GM19397 (cell line): ENCODE data around the gene RTL5.
"Not testable (repeated sequence)": the region's sequence is repeated elsewhere in the genome, so short reads cannot be mapped to it uniquely, and the experiment has no call there.

Source experiments
- ATAC-seq: cut with Tn5 transposase; IDR thresholded peaks from one replicate; pipeline ENCODE4 v1.9.1; 2021; ENCODE audit warnings: mild to moderate bottlenecking, moderate library complexity; ENCODE audit not compliant: unreplicated experiment

The RTL5 gene

GRCh38 chrX:72131317-72132294 is at the start of gene RTL5:
RTL5 (minus strand) TSS chrX:72131915.
- ATAC-seq = peak; percentile 55

DNA sequence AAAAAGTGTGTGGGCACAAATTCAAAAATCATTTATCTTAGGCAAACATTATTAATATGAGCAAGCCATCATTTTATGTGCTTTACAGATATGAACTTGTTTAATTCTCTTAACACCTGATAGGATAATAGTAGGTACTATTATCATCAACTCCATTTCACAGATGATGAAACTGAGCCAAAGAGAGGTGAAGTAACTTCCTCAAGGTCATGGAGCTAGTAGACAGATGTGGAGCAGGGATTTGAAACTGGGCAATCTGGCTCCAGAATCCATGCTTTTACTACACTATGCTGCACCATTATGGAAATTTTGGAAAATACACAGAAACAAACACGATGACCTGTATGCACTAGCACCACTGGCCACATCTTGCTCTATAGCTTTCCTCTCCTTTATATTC is 48.8 kb upstream of the RTL5 start:
- no peak for ATAC-seq

DNA sequence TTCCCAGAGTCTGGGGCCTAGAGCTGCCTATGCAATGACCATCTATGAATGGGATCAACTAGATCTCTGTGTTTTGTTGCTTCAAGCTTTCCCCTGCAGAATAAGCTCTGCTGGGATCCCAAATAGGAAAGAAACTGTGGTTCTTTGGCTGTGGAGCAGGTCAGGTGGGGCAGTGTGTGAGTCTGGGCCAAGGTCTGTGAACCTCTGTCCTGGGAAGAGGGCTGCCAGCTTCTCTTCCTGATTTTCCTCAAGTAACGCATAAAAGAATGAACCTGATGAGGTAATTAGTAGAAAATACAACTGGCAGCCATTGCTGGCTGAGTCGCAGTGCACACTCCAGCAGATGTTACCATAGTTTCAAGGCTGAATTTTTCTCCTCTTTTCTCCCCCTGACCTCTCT is 45.3 kb upstream of the RTL5 start:
- no peak for ATAC-seq

DNA sequence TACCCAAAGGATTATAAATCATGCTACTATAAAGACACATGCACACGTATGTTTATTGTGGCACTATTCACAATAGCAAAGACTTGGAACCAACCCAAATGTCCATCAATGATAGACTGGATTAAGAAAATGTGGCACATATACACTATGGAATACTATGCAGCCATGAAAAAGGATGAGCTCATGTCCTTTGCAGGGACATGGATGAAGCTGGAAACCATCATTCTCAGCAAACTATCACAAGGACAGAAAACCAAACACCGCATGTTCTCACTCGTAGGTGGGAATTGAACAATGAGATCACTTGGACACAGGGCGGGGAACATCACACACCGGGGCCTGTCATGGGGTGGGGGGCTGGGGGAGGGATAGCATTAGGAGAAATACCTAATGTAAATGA is 44.6 kb upstream of the RTL5 start:
- ATAC-seq = not testable (repeated sequence)

GRCh38 chrX:72169008-72169728 is 37.5 kb upstream of the RTL5 start:
- no peak for ATAC-seq

DNA sequence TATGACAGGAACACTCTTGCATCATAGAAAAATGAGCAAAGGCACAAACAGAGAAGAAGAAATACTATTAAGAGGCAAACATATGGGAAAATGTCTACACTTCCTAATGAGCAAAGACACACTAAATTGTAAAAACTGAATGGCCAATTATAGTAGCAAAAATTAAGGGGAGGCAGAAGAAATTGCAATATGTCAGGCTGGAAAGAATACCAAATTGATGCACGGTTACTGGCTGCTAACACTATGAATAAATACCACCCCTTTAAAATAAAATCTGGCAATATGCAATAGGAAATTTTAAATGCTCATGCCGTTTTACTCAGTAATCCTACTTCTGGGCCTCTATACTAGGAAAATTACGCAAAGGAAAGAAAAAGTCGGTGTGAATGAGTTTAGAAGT is 33.8 kb upstream of the RTL5 start:
- ATAC-seq = no peak

GRCh38 chrX:72159769-72160168 is 28.1 kb upstream of the RTL5 start:
- ATAC-seq = no peak

DNA sequence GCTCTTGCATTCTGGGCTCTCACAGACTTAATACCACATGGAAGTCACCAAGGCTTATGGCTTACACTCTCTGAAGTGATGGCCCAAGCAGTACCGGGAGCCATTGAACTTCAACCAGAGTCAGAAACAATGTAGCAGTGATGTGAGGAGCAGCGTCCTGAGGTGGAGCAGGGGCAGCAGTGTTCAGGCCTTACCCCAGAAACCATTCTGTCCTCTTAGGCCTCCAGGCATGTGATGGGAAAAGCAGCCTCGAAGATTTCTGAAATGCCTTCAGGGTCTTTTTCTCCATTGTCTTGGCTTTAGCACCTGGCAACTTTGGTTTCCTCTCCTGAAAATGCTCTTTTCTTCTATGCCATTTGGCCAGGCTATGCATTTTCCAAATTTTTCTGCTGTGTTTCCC is 27.1 kb upstream of the RTL5 start:
- ATAC-seq = no peak

DNA sequence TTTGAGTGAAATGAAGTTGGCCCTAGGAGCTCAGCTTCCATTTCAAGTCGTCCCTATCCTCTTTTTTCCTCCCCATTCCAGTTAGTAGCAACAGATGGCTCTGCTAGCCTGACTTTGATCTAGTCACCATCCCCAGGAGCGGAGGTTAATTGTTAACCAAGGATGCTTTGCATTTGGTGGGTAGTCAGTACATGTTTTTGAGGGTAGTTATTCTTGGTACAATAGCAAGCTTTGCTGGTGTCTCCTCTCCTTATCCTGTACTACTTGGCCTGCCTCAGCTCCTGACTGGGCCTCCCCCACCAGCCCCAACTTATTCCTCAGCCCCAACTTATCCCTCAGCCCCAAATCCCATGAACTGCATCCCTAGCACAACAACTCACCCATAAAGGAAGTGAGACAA is 14.8 kb upstream of the RTL5 start:
- ATAC-seq = no peak

- no peak for ATAC-seq
Observed at GRCh38 chrX:72145181-72145580, 13.5 kb upstream of the RTL5 start.

DNA sequence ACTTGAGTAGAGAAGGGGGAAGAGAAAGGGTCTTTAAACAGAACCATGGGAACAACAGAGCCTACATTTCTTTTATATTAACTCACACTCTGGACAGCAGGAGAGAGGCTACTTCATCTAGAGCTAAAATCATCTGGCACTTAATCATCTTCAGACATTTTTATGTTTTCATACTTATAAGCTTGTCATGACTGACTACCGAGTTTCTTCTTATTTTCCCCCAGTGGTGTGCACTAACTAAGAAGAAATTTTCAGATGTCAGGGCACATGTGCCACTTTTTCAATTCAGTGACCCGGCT is 11.8 kb upstream of the RTL5 start:
- ATAC-seq = no peak

DNA sequence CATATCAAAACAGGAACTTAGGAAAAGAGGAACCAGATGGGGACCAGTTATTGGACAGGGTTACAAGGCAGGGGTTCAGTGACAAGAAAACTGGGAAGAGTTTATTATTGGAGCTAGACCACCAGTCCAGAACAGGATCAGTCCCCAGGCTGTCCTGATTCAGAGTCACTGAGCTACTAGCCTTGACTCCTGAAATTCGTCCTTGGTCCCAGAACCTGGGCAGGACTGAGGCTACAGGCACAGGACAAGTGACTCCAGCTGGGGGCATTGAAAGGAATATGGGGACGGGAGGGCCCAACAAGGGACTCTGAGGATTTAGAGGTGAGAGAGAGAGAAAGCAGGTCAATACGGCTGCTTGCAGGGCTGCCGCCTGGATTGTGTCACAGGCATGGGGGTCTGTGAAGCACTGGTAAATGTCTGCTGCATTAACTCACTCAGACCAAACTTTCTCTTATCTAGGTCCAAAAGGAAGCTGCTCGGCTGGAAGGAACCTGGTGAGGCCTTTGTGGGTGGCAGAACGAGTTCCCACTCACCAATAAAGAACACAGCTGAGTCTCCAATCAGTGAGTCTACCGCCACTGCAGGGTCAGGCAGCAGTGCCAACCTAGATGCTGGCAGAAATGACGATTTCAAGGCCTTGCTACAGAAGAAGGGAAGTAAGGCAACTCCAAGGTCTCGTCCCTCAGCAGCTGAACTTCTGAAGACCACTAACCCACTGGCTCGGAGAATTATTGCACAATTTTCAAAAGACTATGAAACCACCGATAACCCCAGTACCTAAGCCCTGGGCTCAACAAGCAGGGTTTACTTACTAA is 11.3 kb upstream of the RTL5 start:
- ATAC-seq = no peak

DNA sequence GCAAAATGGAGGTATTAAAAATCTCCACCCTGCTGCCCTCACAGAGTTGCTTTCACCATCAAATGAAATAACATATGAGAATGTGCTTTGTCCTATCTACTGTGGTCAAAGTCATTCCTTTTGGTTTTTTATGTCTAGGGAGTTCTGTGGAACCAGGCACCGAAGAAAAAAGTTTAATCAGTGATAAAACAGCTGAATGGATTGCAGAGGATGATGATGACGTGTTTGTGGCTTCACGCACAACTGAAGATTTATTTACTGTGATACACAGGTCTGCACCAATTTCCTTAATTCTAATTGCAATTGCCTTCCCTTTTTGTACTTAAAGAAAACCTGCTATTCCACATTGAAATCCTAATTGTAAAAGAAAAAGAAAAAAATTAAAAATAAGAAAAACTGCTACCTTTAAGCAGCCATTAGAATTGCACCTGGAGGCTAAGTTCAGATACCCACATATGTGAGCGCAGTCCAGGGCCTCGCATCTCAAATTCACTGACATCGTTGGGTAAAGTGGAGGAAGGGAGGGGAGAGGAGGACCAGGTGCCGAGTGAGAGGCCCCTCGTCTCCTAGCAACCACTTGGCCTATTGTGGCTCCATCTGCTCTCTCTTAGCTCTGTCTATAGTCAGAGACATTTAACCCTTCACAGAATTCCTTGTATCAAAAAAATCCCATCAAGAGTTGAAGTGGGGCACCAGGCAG is 10.5 kb upstream of the RTL5 start:
- ATAC-seq = no peak

GRCh38 chrX:72141372-72142004 is 9.8 kb upstream of the RTL5 start:
- peak; percentile 65 for ATAC-seq

DNA sequence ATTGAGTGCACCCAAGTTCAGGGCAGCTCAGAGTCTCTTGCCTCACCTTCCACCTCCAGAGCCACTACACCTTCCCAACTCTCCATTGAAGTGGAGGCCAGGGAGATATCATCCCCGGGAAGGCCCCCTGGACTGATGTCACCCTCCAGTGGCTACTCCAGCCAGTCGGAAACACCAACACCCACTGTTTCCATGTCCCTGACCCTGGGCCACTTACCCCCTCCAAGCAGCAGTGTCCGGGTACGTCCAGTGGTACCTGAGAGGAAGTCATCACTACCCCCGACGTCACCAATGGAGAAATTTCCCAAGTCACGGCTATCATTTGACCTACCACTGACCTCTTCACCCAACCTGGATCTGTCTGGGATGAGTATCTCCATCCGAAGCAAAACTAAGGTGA is 7.8 kb upstream of the RTL5 start:
- no peak for ATAC-seq

- no peak for ATAC-seq
Observed at GRCh38 chrX:72137846-72138495, 6.3 kb upstream of the RTL5 start.

DNA sequence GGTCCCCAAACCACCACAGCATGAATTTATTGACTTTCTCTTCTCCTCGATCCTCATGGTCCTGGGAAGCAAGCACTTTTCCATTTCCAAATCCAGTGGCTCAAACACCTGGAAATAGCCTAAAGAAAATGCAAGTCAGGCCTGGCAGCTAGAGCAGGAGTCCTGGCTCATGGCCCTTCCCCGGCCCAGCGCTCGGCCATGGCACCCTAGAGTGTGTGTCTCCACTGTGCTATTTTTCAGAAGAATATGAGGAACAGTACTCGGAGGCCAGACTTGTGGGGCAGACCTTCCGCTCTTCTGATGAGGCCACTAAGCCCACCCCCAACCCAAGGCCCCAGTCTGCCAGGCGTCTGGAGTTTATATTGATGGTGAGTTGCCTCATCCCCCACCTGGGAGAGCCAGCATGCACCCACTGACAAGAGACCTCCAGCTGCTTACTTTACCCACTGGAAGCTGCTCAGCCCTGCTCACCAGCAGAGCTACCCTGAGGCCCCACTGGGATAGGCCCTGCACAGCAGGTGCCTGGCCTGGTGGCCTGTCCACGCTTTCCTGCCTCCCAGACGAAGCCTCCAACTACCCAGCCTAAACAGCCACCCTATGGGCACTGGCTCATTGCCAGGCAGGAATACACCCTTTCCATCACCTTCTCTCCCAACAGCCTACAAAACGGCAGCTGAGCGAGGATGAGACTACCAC is 2.3 kb upstream of the RTL5 start:
- no peak for ATAC-seq

- no peak for ATAC-seq
Observed at GRCh38 chrX:72132456-72132855, 741 bp upstream of the RTL5 start.

DNA sequence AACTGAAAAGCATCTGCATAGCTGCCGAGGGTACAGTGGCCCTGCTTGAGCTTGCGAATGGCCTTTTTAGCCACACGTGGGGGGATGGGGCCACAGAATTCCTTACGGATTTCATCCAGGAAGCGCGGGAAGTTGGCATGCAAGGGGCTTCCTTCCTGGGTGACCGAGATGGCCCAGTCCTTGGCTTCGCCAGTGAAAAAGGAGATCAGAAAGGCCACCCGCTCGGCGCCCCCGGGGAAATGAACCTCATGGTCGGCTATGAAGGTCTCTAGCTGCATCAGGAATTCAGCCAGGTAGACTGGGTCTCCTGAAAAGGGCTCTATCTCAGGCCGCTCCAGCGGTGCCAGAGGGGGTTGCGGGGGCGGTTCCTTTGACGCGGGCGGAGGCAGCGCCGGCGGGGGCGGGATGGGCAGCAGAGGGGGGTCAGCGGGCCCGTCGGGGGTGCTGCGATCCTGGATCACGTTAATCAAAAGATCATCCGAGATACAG is 909 bp downstream of the RTL5 start:
- no peak for ATAC-seq
